CD1c-positive myeloid dendritic cell (primary cell): ENCODE measurements around the gene AHNAK2.
A peak's percentile ranks its signal among the peaks of the same experiment; 100 is the strongest.
"Not testable (repeated sequence)": the region's sequence is repeated elsewhere in the genome, so short reads cannot be mapped to it uniquely, and the experiment has no call there.

Experiments
- DNase-seq: peaks from one replicate; pipeline ENCODE4 v3.0.0-alpha.2; 2016; ENCODE audit errors: extremely low spot score

Gene AHNAK2

DNA sequence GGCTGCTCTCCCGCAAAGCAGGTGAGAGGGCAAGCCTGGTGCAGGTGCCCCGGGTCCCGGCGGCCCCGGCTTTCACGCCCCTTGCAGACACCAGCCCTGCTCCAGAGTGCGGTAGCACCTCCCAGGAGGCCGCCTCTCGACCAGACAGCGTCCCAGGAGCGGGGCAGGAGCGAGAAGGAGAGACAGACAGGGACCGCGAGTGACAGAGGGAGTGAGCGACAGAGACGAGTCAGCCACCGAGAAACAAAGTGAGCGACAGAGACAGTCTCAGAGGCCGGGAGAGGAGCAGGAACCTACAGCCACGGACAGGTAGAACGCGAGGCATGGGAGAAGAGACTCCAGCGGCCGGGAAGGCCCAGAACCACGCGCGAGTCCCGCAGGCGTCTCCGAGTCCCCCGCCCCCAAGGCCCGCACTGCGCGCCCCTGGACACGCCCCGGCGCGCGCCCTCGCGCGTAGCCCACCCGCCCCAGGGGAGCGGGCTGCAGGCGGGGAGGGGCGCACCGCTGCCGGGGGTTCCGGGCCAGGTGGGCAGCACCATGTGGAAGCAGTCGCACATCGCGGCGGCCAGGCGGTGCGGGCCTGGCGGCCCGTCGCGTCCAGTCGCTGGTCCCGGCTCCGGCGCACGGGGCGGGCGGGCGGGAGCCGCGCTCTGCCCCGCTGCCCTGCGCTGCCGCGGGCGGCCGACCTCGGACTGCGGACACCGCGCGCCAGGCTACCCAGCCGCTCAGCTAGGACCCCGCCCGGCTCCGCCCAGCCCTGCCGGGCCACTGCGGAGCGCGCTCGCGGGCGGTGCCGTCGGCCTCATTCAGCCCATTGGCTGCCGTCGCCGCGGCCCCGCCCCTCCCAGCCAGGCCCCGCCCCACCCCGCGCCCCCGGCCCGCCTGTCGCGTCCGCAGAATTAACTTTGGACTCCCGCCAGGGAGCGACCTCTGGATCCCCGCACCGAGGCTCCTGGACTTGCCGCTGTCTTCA, at the start of gene AHNAK2:
Gene AHNAK2 (minus strand): TSS at position 694 of the 973 bp plus-strand sequence. CDS start 137 bp downstream, at position 557.
- peak; percentile 72 for DNase-seq

DNA sequence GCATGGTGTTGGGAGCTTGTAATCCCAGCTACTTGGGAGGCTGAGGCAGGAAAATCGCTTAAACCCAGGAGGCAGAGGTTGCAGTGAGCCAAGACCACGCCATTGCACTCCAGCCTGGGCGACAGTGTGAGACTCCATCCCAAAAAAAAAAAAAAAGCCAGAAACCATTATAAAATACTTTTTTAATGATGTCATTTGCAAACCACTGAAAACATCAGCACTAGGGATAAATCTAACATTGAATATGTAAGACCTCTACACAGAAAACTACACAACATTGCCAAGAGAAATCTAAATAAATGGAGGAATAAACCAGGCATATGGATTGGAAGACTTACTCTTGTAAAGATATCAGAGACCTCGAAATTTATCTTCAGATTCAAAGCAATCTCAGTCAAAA, 49.5 kb upstream of the AHNAK2 start:
- not testable (repeated sequence) for DNase-seq

DNA sequence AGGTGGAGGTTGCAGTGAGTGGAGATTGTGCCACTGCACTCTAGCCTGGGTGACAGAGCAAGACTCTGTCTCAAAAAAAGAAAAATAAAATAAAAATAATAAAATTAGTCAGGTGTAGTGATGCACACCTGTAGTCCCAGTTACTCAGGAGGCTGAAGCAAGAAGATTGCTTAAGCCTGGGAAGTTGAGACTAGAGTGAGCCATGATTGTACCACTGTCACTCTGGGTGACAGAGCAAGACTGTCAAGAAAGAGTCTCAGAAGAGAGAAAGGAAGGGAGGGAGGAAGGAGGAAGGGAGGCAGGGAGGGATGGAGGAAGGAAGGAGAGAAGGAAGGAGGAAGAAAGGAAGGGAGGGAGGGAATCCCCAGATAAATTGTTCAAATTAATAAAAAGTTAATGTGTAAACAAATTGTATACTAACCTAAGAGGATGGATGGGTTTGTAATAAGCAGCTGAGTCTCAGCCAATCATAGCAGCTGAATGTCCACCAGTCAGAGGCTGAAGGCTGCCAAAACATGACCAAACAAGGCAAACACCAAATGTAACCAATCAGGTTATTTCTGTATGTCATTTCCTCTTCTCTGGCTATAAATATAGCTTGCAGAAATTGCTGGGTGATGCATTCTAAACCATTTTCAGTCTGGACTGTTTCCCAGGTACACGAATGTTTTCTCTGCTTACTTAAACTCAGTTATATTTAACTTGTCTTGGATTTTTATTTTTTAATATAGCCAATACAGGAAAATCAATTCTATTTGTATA, 48.8 kb upstream of the AHNAK2 start:
- DNase-seq: peak; percentile 24

DNA sequence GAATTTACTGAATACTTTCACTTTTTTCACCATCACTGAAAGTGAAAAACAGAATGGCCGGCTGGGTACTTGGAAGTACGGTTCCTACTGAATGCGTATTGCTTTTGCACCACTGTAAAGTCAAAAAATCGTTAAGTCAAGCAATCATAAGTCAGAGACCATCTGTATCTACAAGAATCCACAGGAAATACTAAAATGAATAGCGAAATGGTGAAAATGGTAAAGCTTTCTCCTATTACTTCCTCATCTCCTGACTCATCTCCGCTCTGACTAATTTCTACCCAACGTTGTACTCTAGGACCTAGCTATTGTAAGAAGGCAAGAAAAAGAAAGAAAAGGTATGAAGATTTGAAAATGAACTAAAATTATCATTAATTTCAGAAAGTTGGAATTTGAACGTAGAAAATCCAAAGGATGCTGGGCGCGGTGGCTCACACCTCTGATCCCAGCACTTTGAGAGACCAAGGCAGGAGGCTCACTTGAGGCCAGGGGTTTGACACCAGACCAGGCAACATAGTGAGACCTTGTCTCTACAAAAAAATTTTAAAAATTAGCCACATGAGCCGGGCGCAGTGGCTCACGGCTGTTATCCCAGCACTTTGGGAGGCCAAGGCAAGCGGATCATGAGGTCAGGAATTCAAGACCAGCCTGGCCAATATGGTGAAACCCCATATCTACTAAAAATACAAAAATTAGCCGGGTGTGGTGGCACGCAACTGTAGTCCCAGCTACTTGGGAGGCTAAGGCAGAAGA, 48.0 kb upstream of the AHNAK2 start:
- peak; percentile 82 for DNase-seq

DNA sequence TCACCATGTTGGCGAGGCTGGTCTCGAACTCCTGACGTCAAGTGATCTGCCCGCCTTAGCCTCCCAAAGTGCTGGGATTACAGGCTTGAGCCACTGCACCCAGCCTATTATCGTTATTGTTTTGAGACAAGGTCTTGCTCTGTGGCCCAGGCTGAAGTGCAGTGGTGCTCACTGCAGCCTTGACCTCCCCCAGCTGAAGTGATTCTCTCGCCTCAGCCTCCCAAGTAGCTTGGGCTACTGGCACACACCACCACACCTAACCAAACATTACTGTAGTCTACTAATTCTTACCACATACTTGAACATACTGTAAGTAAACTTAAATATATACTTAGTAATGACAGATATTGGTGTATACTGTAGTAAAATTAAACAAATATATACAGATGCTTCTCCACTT, 47.3 kb upstream of the AHNAK2 start:
- DNase-seq: no peak

DNA sequence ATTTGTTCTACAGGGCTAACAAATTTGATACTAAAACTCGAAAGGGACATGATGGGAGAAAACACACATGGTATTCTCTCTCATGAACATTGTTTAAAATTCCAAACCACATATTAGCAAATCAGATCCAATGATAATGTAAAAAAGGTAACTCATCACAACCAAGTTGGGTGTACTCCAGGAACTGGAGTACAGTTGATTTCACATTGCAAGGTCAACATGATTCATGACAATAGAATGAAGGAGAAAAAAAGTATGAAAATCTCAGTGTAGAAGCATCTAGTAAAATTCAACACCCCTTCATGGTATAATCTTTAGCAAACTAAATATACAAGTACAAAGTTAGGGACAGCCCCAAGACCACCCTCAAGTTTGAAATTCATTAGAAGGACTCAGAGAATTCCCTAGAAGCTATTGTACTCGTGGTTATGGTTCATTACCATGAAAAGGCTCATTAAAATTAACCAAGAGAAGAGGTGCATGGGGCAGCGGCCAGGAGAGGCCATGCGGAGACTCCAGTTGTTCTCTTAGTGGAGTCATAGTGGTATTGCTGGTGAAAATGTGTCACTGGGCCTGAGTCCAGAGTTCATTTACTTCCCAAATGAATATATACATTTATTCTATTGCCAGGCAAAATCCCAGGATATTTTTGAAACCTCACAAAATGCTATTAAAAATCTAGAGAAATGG, 45.8 kb upstream of the AHNAK2 start:
- DNase-seq: peak; percentile 8

DNA sequence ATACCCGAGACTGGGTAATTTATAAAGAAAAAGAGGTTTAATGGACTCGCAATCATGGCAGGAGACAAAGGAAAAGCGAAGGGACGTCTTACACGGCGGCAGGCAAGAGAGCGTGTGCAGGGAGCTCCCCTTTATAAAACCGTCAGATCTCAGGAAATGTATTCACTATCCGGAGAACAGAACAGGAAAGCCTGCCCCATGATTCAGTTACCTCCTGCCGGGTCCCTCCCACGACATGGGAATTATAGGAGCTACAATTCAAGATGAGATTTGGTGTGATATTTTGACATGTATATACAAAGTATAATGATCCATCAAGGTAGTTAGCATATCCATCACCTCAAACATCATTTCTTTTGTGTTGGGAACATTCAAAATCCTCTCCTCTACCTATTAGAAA, 45.0 kb upstream of the AHNAK2 start:
- no peak for DNase-seq

DNA sequence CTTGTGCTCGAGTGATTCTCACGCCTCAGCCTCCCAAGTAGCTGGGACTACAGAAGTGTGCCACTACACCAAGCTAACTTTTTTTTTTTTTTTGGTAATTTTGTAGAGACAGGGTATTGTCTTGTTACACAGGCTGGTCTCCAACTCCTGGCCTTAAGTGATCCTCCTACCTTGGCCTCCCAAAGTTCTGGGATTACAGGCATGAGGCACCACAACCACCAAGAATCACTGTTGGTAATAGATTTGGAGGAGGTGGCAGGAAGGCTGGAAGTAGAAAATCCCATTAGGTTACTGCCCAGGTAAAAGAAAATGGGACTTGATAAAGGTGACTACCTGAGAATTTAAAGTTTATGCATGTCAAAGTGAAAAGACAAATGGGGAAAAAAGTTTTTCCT, 44.1 kb upstream of the AHNAK2 start:
- no peak for DNase-seq

DNA sequence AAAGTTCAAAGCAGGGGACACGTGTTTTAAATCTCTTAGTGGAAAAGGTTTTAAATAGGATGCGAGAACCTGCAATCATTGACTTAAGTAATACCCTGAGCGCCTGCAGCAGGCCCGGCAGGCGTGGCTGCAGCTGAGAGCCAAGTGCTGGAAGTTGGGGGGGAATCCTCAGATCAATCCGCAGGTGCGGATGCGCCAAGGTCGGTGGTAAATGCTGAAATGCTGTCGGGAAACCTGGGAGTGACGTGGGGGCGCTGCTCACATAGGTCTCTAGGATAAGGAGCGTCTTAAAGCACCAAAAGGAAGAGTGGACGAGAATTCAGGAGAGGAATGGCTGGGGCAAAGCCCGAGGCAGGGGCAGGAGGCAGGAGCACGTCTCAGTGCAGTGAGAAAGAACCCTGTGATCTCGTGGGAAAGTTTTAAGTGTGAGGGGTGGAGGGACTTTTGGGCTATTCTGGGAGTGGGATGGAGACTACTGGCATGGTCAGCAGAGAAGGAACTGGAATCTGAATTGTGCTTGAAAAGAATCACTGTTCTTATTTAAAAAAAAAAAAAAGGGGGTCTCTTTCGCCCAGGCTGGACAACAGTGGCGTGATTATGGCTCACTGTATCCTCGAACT, 43.6 kb upstream of the AHNAK2 start:
- no peak for DNase-seq

DNA sequence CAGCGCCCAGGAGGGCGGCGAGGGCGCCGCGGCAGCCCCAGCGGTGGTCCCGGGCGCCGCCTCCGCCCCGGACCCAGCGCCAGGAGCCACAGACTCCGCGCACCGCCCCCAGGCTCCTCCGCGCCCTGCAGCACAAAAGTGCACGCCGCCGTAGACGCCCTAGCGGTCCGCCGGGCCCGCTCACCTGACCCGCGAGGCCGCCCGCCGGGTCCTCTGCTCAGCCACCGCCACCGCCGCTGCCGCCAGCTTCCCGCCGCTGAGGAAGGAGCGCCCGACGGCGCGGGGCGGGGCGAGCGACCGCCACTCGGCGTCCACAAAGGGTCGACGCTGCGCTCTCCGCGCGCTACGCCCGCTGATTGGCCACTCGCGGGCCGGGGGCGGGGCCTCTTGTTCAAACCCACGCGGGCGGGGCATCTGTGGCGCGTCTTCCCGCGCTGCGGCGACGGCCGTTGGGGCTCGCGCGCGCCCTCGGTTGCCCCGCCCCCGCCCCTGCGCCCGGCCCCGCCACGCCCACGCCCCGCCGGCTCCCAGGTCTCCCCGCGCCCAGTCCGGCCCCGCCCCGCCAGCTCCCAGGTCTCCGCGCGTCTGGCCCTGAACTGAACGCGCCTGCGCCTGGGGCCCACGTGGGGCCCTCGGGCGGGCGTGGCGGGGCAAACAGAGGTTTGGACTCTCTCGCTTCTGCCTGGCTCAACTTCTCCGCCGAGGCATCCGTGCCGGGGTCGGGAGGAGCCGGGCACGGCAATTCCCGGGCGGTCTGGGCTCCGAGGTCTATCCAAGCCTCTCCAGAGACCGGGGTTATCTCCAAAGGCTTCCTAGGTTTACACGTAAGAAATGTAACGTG, 42.9 kb upstream of the AHNAK2 start, which contains the start of gene CDCA4:
Gene CDCA4 (minus strand): TSS at position 269 of the 841 bp plus-strand sequence. CDS start 9,154 bp downstream, outside the sequence.
- DNase-seq: peak; percentile 100

DNA sequence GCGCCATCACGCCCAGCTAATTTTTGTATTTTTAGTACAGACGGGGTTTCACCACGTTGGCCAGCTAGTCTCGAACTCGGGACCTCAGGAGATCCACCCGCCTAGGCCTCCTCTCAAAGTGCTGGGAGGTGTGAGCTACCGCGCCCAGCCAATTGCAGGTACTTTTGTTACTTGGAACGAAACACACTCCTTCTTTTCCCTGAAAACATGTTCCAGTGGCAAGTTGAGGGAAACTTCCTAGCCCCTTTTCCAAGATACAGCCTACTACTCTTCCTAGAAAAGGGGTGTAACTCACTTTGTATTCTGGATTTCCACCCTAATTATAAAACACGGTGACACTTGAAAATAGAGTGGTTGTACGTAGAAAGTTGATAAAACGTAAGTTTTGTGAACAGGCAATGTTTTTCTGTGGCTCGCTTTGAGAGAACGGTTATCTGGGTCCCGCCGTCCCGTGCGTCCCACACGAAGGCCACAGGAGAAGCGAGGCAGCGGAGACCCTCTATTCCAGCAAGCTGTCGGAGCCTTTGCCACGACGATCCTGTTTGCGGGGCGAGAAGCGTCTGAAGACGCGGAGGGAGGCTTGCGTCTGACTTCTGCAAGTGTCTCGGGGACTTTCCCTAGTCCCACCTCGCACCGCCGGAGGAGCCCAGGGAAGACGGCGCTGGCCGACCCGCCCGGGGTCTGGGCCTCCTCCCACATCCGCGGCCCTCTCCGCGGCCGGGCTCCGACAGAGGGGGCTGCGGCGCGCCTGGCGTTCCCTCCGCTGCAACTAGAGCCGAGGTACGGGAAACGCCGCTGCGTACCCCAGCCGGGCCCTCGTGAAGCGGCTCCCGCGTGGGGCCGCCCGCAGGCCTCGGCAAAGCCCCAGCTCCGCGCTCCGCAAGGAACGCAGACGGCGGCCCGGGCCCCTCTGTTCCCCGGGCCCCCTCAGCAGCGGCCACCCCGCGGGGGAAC, 42.0 kb upstream of the AHNAK2 start:
- peak; percentile 58 for DNase-seq

DNA sequence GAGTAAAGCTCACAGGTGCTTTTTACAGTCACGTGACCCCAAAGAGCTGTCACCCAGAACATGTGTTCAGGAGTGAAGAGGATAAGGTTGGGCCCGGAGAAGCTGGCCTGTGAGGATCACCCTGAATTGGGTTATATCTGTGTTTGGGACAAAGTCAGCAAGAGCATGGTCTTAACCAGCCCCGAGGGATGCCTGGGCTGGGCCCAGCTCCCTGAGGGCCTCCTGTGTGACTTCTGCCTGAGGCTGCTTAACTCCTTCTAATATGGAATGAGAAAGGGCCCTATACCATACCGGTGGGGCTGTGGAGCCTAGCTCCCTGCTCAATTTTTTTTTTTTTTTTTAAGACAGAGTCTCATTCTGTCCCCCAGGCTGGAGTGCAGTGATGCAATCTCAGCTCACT, 40.2 kb upstream of the AHNAK2 start:
- no peak for DNase-seq

DNA sequence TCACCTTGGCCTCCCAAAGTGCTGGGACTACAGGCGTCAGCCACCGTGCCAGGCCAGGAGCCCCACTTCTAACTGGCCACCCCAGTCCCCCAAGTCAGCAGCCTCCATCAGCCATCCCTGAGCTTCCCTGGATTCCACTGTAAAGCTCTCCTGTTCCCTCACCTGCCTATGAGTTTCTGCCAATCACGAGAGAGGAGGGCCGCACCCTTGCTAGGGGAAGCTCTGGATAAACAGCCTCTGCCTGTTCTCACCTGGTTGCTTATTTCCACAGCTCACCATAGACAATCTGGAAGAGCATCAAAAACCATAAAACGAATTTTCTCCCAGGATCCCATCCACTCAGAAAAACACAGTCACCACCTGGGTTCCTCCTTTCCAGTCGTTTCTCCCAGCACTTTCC, 37.7 kb upstream of the AHNAK2 start:
- DNase-seq: no peak

DNA sequence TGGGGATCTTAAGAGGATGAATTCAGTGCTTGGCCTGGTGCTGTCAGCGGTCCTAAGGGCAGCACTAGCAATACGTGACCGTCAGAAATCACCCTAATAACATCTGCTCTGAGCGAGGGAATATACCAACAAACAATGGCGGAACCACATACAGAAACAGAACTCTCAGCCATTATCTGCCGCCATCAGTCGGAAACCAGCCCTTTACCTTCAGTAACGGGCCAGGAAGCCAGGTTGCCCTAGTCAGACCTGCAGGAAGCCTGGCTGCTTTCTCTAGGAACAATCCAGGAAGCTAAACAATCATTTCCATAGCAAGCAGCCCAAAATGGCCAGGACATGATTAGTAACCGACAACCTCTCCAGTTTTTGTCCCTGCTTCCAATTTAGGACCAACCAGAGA, 37.1 kb upstream of the AHNAK2 start:
- no peak for DNase-seq

DNA sequence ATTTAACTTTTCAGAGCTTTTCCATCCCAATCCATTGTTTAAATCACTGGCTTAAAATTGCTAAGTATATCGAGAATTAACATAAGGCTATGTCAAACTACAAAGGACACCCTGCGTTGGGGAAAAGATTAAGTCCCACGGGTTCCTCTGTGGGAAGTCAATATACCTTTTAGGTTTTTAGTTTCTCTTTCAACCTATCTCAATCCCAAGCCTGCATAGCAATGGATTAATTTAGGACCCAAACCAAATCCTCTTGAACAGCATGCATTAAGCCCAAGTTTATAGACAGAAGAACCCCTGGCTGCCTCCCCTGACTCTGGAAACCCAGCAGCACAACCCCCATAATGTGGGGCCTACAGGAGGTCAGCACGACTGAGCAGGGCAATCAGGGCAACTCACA, 36.5 kb upstream of the AHNAK2 start:
- DNase-seq: no peak

DNA sequence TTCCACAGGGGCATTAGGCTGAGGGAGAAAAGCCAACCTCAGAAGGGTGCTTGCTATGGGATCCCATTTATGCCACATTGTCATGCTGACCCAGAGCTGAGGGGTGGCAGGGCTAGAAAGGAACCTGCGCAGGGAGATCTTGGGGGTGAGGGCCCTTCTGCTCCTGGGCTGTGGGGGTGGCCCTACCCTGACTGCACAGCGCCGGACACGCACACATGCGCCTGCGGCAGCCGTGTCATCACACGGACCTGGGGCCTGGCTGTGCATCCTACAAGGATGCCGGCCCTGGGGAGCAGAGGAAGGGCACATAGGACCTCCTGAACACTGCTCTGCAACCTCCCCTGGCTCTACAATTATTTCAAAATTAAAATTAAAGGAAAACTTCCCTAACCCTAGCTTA, 35.9 kb upstream of the AHNAK2 start:
- DNase-seq: no peak

DNA sequence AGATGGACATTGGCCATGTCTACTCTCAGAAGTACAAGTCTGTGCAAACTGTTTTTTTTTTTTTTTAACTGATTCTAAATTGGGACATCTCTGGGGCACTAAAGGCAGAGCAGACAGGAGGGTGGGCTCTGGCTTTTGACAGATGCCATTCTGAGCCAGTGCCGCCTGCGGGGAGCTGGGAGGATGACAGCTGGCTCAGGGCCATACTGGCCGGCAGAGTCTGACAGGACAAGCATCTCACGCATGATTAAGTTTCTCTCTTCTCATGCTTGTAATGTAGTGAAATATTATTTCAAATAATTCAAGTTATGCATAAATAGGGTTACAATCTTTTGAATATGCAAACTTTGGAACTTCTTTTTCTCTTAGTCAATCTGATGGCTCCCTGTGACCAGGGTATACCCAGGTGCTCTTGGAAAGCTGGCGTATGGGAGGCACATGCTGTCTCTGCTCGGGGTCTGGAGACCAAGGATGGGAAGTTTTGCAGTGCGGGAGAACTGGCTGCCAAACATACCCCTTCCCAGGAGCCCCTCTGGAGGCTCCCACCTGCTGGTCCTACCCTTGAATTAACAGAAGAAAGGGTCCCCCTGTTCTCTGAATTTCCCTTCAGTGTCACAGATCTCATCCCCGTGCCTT, 35.1 kb upstream of the AHNAK2 start:
- DNase-seq: no peak
